ENCODE measurements around the gene SCG3. TPM values are rescaled to one million over a fixed set of nuclear protein-coding genes. Genes with fewer than 3 reads are reported as not detected.

The SCG3 gene
- total RNA-seq, 1 donor: not detected

DNA sequence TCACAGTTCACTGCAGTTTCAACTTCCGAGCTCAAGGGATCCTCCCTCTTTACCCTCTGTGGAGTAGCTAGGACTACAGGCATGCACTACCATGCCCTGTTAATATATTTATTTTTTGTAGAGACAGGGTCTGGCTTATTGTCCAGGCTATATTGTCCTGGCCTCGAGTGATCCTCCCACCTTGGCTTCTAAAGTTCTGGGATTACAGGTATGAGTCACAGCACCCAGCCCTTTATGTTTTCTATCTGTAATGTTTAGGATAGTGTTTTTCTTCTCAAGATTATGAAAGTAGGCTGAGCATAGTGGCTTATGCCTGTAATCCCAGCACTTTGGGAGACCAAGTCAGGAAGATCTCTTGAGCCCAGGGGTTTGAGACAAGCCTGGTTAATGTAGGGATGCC, 11.9 kb upstream of the SCG3 start:
- no peak for TF ChIP-seq CTCF (IDR thresholded peaks at IDR 0.05; ENCODE audit: insufficient read depth, low read depth, low read length)
- no peak overlapping the region for H3K4me3 ChIP-seq (ENCODE audit: low read depth, low read length)
- DNase-seq (ENCODE audit: low read depth): no peak

DNA sequence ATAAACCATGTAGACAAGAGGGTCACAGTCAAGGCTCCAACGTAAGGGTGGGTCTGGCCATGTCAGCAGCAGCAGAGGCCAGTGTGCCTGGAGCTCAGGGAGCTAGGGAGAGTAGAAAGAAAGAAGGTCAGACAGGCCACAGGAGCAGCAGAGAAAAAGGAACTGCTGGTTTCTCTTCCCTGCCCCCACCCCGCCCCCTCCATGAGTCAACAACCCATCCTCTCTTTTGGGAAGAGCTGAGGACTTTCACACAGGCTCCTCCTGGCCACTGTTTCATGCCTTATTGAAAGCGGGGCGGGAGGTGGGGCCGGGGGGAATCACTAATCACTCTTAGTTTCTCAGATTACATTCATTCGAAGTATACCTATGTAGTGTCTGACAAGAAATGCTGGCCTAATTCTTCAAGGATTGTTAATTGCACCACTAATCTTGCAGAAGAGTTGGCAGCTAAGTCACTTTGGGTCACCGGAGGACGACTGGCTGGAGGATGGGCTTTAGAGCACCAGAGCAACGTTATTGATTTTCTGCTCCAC, 9.1 kb upstream of the SCG3 start:
- no peak for TF ChIP-seq CTCF (IDR thresholded peaks at IDR 0.05; ENCODE audit: insufficient read depth, low read depth, low read length)
- H3K4me3 ChIP-seq (ENCODE audit: low read depth, low read length): no peak overlapping the region
- DNase-seq (ENCODE audit: low read depth): no peak

GRCh38 chr15:51672913-51673857, 8.1 kb upstream of the SCG3 start:
- DNase-seq (ENCODE audit: low read depth): no peak
- H3K4me3 ChIP-seq (ENCODE audit: low read depth, low read length): no peak overlapping the region

GRCh38 chr15:51675234-51675633, 6.1 kb upstream of the SCG3 start:
- TF ChIP-seq CTCF (IDR thresholded peaks at IDR 0.05; ENCODE audit: insufficient read depth, low read depth, low read length): no peak
- no peak overlapping the region for H3K4me3 ChIP-seq (ENCODE audit: low read depth, low read length)
- no peak for DNase-seq (ENCODE audit: low read depth)

More at GRCh38 chr15:51672913-51673857, 8.1 kb upstream of the SCG3 start:
- TF ChIP-seq CTCF (IDR thresholded peaks at IDR 0.05; ENCODE audit: insufficient read depth, low read depth, low read length): no peak

GRCh38 chr15:51677021-51677420, 4.3 kb upstream of the SCG3 start:
- TF ChIP-seq CTCF (IDR thresholded peaks at IDR 0.05; ENCODE audit: insufficient read depth, low read depth, low read length): no peak
- no peak overlapping the region for H3K4me3 ChIP-seq (ENCODE audit: low read depth, low read length)
- no peak for DNase-seq (ENCODE audit: low read depth)

DNA sequence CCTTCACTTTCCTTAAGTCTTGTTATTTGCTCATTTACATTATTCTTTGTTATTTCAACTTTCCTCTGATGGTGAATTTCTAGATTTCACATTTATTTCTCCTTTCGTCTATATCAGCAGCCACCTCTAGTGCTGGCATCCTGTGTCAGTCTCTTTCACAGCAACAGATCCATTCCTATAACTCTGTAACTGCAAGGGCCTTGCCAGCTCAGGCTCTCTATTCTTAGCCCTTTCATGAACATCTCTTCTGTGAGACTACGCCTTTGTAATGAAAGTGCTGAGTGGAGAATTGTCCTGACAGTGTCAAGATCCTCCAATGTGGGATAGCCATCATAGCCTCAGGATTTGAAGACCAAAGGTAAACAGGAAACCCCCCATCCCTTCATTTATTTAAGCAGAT, 3.9 kb upstream of the SCG3 start:
- no peak for DNase-seq (ENCODE audit: low read depth)
- TF ChIP-seq CTCF (IDR thresholded peaks at IDR 0.05; ENCODE audit: insufficient read depth, low read depth, low read length): no peak
- H3K4me3 ChIP-seq (ENCODE audit: low read depth, low read length): no peak overlapping the region
